GM12864 (cell line): Measurements from ENCODE around the gene MRPL16.

Source experiments
- DNase-seq: peaks from one replicate; pipeline ENCODE4 v3.0.0-alpha.2; 2011; ENCODE audit warnings: low read depth
- H3K4me3 ChIP-seq: 2 replicates; pipeline ENCODE4 v1.5.1; 2011; ENCODE audit warnings: mild to moderate bottlenecking, low read depth, low read length, control low read depth
- CTCF ChIP-seq: IDR thresholded peaks from 2 replicates; pipeline ENCODE4 v1.5.1; 2011; ENCODE audit warnings: low read depth, mild to moderate bottlenecking, moderate library complexity, low read length, control low read depth, inconsistent platforms; ENCODE audit errors: missing control alignments

MRPL16 gene

DNA sequence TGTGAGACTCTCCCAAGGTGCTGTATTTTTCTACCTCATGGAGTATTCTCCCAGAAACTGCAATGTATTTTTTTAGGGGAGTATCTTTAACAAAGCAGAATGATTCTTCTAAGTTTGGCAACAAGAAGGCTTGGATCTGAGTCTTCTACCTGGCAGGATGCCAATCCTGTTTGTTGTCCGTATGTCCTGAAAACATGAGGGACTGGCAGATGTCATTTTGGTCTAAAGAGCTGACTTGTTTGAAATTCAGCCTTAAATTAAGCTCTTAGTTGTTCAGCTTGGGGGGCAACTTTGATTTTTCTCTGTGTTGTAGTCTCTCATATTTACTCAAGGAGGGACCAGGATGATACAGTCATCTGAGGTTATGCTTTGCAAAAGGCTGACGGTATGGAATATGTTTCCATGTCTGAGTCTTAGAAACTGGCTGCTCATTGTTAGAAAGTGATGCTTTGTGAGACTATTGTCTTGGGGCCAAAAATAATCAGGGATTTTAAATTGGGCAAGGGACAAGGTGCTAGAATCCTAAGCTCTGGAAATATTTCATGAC is 9.3 kb downstream of the MRPL16 start:
- H3K4me3 ChIP-seq = no peak overlapping the region
- TF ChIP-seq CTCF = no peak
- DNase-seq = no peak

GRCh38 chr11:59800390-59801025 is 10.1 kb downstream of the MRPL16 start:
- DNase-seq = no peak
- TF ChIP-seq CTCF = no peak
- no peak overlapping the region for H3K4me3 ChIP-seq

DNA sequence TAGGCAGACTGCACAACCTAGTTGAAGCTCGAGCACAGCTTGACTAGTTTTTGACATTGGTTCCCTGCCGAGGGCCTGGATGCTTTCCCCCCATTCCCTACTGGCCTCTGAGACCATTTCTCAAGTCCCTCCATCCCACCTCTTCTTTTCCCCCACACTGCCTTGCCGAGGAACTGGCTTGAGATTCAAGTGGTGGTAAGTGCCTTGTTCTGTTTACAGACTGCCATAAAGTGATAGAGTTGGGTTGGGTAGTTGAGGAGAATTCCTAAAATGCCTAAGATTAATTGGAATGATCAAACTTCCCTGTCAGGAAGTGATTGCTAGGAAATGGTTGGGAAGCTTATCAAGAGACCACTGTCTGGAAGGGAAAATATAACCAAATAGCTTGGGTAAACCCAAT is 16.2 kb downstream of the MRPL16 start:
- TF ChIP-seq CTCF = no peak
- DNase-seq = no peak
- no peak overlapping the region for H3K4me3 ChIP-seq

GRCh38 chr11:59792507-59792906 is 18.1 kb downstream of the MRPL16 start:
- no peak for DNase-seq
- no peak for TF ChIP-seq CTCF
- no peak overlapping the region for H3K4me3 ChIP-seq

DNA sequence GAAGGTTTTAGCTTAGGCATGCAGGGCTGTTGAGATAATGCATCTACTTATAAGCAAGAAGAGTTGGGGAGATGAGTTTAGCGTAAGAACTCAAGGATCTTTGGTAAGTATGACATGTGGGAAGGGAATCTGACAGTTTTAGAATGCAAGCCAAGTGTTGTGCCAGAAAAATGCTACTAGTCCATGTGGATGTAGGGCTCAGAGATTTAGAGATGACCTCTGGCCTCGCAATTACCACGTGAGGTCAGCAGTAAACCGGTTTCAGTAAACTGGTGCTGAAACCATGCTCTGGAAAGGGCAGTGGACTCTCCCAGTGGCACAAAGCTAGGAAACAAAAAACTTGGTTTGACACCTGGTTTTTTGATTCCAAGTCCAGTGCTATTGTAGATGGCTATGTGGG is 18.9 kb downstream of the MRPL16 start:
- no peak overlapping the region for H3K4me3 ChIP-seq
- TF ChIP-seq CTCF = no peak
- no peak for DNase-seq

- DNase-seq = no peak
- H3K4me3 ChIP-seq = no peak overlapping the region
- TF ChIP-seq CTCF = no peak
These were observed 22.8 kb downstream of the MRPL16 start for GRCh38 chr11:59787816-59788215.

GRCh38 chr11:59787255-59787588 is 23.4 kb downstream of the MRPL16 start:
- TF ChIP-seq CTCF = no peak
- no peak overlapping the region for H3K4me3 ChIP-seq
- DNase-seq = no peak
